ENCODE measurements around the gene PITX3.
"Not testable (repeated sequence)": the region's sequence is repeated elsewhere in the genome, so short reads cannot be mapped to it uniquely, and the experiment has no call there.

Gene PITX3

GRCh38 chr10:102275343-102275742 is 34.0 kb upstream of the PITX3 start:
- Histone ChIP-seq H3K4me1 (ENCODE audit: control insufficient read depth, insufficient read depth, low read length) (peaks cover 4% of the 10 kb centered on the region), H3K27ac (ENCODE audit: low read depth, low read length) (no peak overlapping the region), H3K36me3 (ENCODE audit: control insufficient read depth, insufficient read depth, low read length) (no peaks in the 10 kb centered on the region), H3K9ac (ENCODE audit: low read length) (no peak overlapping the region), H3K27me3 (ENCODE audit: control insufficient read depth, insufficient read depth, low read length) (no peaks in the 10 kb centered on the region), H3K4me3 (ENCODE audit: low read length) (no peak overlapping the region)

- Histone ChIP-seq H3K27me3 (ENCODE audit: control insufficient read depth, insufficient read depth, low read length) (no peaks in the 10 kb centered on the region), H3K27ac (ENCODE audit: low read depth, low read length) (no peak overlapping the region), H3K9ac (ENCODE audit: low read length) (no peak overlapping the region), H3K4me3 (ENCODE audit: low read length) (no peak overlapping the region), H3K4me1 (ENCODE audit: control insufficient read depth, insufficient read depth, low read length) (no peaks in the 10 kb centered on the region), H3K36me3 (ENCODE audit: control insufficient read depth, insufficient read depth, low read length) (no peaks in the 10 kb centered on the region)
Observed at GRCh38 chr10:102274062-102274461, 32.8 kb upstream of the PITX3 start.

GRCh38 chr10:102269017-102269416 is 27.7 kb upstream of the PITX3 start:
- no peaks in the 10 kb centered on the region for H3K36me3 ChIP-seq (ENCODE audit: control insufficient read depth, insufficient read depth, low read length)
- H3K27me3 ChIP-seq (ENCODE audit: control insufficient read depth, insufficient read depth, low read length) = no peaks in the 10 kb centered on the region
- no peaks in the 10 kb centered on the region for H3K4me1 ChIP-seq (ENCODE audit: control insufficient read depth, insufficient read depth, low read length)
- no peak overlapping the region for H3K4me3 ChIP-seq (ENCODE audit: low read length)
- no peak overlapping the region for H3K9ac ChIP-seq (ENCODE audit: low read length)
- no peak overlapping the region for H3K27ac ChIP-seq (ENCODE audit: low read depth, low read length)

- Histone ChIP-seq H3K27ac (ENCODE audit: low read depth, low read length) (no peak overlapping the region), H3K27me3 (ENCODE audit: control insufficient read depth, insufficient read depth, low read length) (no peaks in the 10 kb centered on the region), H3K9ac (ENCODE audit: low read length) (no peak overlapping the region), H3K36me3 (ENCODE audit: control insufficient read depth, insufficient read depth, low read length) (no peaks in the 10 kb centered on the region), H3K4me3 (ENCODE audit: low read length) (no peak overlapping the region), H3K4me1 (ENCODE audit: control insufficient read depth, insufficient read depth, low read length) (no peaks in the 10 kb centered on the region)
Observed at GRCh38 chr10:102268375-102268888, 27.1 kb upstream of the PITX3 start.

- Histone ChIP-seq H3K4me1 (ENCODE audit: control insufficient read depth, insufficient read depth, low read length) (no peaks in the 10 kb centered on the region), H3K27ac (ENCODE audit: low read depth, low read length) (no peak overlapping the region), H3K9ac (ENCODE audit: low read length) (no peak overlapping the region), H3K27me3 (ENCODE audit: control insufficient read depth, insufficient read depth, low read length) (no peaks in the 10 kb centered on the region), H3K4me3 (ENCODE audit: low read length) (no peak overlapping the region), H3K36me3 (ENCODE audit: control insufficient read depth, insufficient read depth, low read length) (peaks cover 2% of the 10 kb centered on the region)
Observed at GRCh38 chr10:102267748-102268147, 26.4 kb upstream of the PITX3 start.

GRCh38 chr10:102266670-102267069 is 25.4 kb upstream of the PITX3 start:
- Histone ChIP-seq H3K4me1 (ENCODE audit: control insufficient read depth, insufficient read depth, low read length) (no peaks in the 10 kb centered on the region), H3K27ac (ENCODE audit: low read depth, low read length) (no peak overlapping the region), H3K27me3 (ENCODE audit: control insufficient read depth, insufficient read depth, low read length) (no peaks in the 10 kb centered on the region), H3K36me3 (ENCODE audit: control insufficient read depth, insufficient read depth, low read length) (peaks cover 6% of the 10 kb centered on the region), H3K9ac (ENCODE audit: low read length) (no peak overlapping the region), H3K4me3 (ENCODE audit: low read length) (no peak overlapping the region)

- H3K27ac ChIP-seq (ENCODE audit: low read depth, low read length) = no peak overlapping the region
- H3K9ac ChIP-seq (ENCODE audit: low read length) = no peak overlapping the region
- H3K27me3 ChIP-seq (ENCODE audit: control insufficient read depth, insufficient read depth, low read length) = no peaks in the 10 kb centered on the region
- H3K36me3 ChIP-seq (ENCODE audit: control insufficient read depth, insufficient read depth, low read length) = peaks cover 6% of the 10 kb centered on the region
- no peak overlapping the region for H3K4me3 ChIP-seq (ENCODE audit: low read length)
- no peaks in the 10 kb centered on the region for H3K4me1 ChIP-seq (ENCODE audit: control insufficient read depth, insufficient read depth, low read length)
Observed at GRCh38 chr10:102264371-102264770, 23.1 kb upstream of the PITX3 start.

- H3K27ac ChIP-seq (ENCODE audit: low read depth, low read length) = no peak overlapping the region
- H3K4me3 ChIP-seq (ENCODE audit: low read length) = no peak overlapping the region
- no peak overlapping the region for H3K9ac ChIP-seq (ENCODE audit: low read length)
- H3K4me1 ChIP-seq (ENCODE audit: control insufficient read depth, insufficient read depth, low read length) = no peaks in the 10 kb centered on the region
- peaks cover 6% of the 10 kb centered on the region for H3K36me3 ChIP-seq (ENCODE audit: control insufficient read depth, insufficient read depth, low read length)
- H3K27me3 ChIP-seq (ENCODE audit: control insufficient read depth, insufficient read depth, low read length) = no peaks in the 10 kb centered on the region
Observed at GRCh38 chr10:102262744-102263370, 21.5 kb upstream of the PITX3 start.

GRCh38 chr10:102261842-102262241 is 20.5 kb upstream of the PITX3 start:
- peaks cover 6% of the 10 kb centered on the region for H3K36me3 ChIP-seq (ENCODE audit: control insufficient read depth, insufficient read depth, low read length)
- no peak overlapping the region for H3K27ac ChIP-seq (ENCODE audit: low read depth, low read length)
- H3K4me3 ChIP-seq (ENCODE audit: low read length) = no peak overlapping the region
- H3K9ac ChIP-seq (ENCODE audit: low read length) = no peak overlapping the region
- H3K27me3 ChIP-seq (ENCODE audit: control insufficient read depth, insufficient read depth, low read length) = no peaks in the 10 kb centered on the region
- H3K4me1 ChIP-seq (ENCODE audit: control insufficient read depth, insufficient read depth, low read length) = no peaks in the 10 kb centered on the region

- Histone ChIP-seq H3K27me3 (ENCODE audit: control insufficient read depth, insufficient read depth, low read length) (no peaks in the 10 kb centered on the region), H3K36me3 (ENCODE audit: control insufficient read depth, insufficient read depth, low read length) (peaks cover 6% of the 10 kb centered on the region), H3K9ac (ENCODE audit: low read length) (no peak overlapping the region), H3K4me3 (ENCODE audit: low read length) (no peak overlapping the region), H3K27ac (ENCODE audit: low read depth, low read length) (no peak overlapping the region), H3K4me1 (ENCODE audit: control insufficient read depth, insufficient read depth, low read length) (no peaks in the 10 kb centered on the region)
Observed at GRCh38 chr10:102261196-102261595, 19.9 kb upstream of the PITX3 start.

- Histone ChIP-seq H3K27me3 (ENCODE audit: control insufficient read depth, insufficient read depth, low read length) (no peaks in the 10 kb centered on the region), H3K9ac (ENCODE audit: low read length) (no peak overlapping the region), H3K27ac (ENCODE audit: low read depth, low read length) (no peak overlapping the region), H3K36me3 (ENCODE audit: control insufficient read depth, insufficient read depth, low read length) (no peaks in the 10 kb centered on the region), H3K4me3 (ENCODE audit: low read length) (no peak overlapping the region), H3K4me1 (ENCODE audit: control insufficient read depth, insufficient read depth, low read length) (no peaks in the 10 kb centered on the region)
Observed at GRCh38 chr10:102255404-102255803, 14.1 kb upstream of the PITX3 start.

GRCh38 chr10:102254426-102254825 is 13.1 kb upstream of the PITX3 start:
- Histone ChIP-seq H3K36me3 (ENCODE audit: control insufficient read depth, insufficient read depth, low read length) (no peaks in the 10 kb centered on the region), H3K4me3 (ENCODE audit: low read length) (no peak overlapping the region), H3K27me3 (ENCODE audit: control insufficient read depth, insufficient read depth, low read length) (no peaks in the 10 kb centered on the region), H3K4me1 (ENCODE audit: control insufficient read depth, insufficient read depth, low read length) (no peaks in the 10 kb centered on the region), H3K27ac (ENCODE audit: low read depth, low read length) (no peak overlapping the region), H3K9ac (ENCODE audit: low read length) (no peak overlapping the region)

- not testable (repeated sequence) for H3K27ac ChIP-seq (ENCODE audit: low read depth, low read length); H3K4me3 ChIP-seq (ENCODE audit: low read length); H3K36me3 ChIP-seq (ENCODE audit: control insufficient read depth, insufficient read depth, low read length); H3K9ac ChIP-seq (ENCODE audit: low read length); H3K4me1 ChIP-seq (ENCODE audit: control insufficient read depth, insufficient read depth, low read length); H3K27me3 ChIP-seq (ENCODE audit: control insufficient read depth, insufficient read depth, low read length)
Observed at GRCh38 chr10:102252508-102252907, 11.2 kb upstream of the PITX3 start.
